ENCODE results near the gene FAM120B. TPM values are rescaled to one million over a fixed set of nuclear protein-coding genes. Genes with fewer than 3 reads are reported as not detected.

Gene FAM120B
- total RNA-seq, 2 experiments from 2014 or later = 20.4 to 26.0 TPM

GRCh38 chr6:170266061-170266825 is 40.3 kb upstream of the FAM120B start:
- Mint-ChIP-seq H3K4me1 (no peaks in the 10 kb centered on the region), H3K9me3 (ENCODE audit: low read depth) (no peaks in the 10 kb centered on the region), H3K36me3 (no peaks in the 10 kb centered on the region), H3K4me3 (no peak overlapping the region), H3K27ac (no peak overlapping the region), H3K27me3 (peaks cover 67% of the 10 kb centered on the region)
- ATAC-seq (no peak), DNase-seq (no peak)
- CTCF ChIA-PET = interaction anchor here (0.9 kb wide), 1 partner anchor 21 kb away, joined by 3 read pairs; no protein-coding TSS in a partner anchor

GRCh38 chr6:170267688-170268087 is 38.9 kb upstream of the FAM120B start:
- Mint-ChIP-seq H3K36me3 (no peaks in the 10 kb centered on the region), H3K27ac (no peak overlapping the region), H3K9me3 (ENCODE audit: low read depth) (no peaks in the 10 kb centered on the region), H3K4me3 (no peak overlapping the region), H3K27me3 (peaks cover 72% of the 10 kb centered on the region), H3K4me1 (peaks cover 13% of the 10 kb centered on the region)
- DNase-seq (no peak), ATAC-seq (no peak)
- CTCF ChIA-PET = no interaction called here

GRCh38 chr6:170268216-170269129 is 38.1 kb upstream of the FAM120B start:
- CTCF ChIA-PET = no interaction called here
- no peak overlapping the region for H3K4me3 Mint-ChIP-seq
- no peak overlapping the region for H3K27ac Mint-ChIP-seq
- DNase-seq = no peak
- H3K36me3 Mint-ChIP-seq = no peaks in the 10 kb centered on the region
- peaks cover 15% of the 10 kb centered on the region for H3K4me1 Mint-ChIP-seq
- peaks cover 72% of the 10 kb centered on the region for H3K27me3 Mint-ChIP-seq
- no peaks in the 10 kb centered on the region for H3K9me3 Mint-ChIP-seq (ENCODE audit: low read depth)
- no peak for ATAC-seq

GRCh38 chr6:170269151-170269845 is 37.3 kb upstream of the FAM120B start:
- DNase-seq = no peak
- H3K36me3 Mint-ChIP-seq = no peaks in the 10 kb centered on the region
- peaks cover 72% of the 10 kb centered on the region for H3K27me3 Mint-ChIP-seq
- H3K4me1 Mint-ChIP-seq = peaks cover 15% of the 10 kb centered on the region
- no peak overlapping the region for H3K27ac Mint-ChIP-seq
- CTCF ChIA-PET = no interaction called here
- H3K9me3 Mint-ChIP-seq (ENCODE audit: low read depth) = no peaks in the 10 kb centered on the region
- no peak for ATAC-seq
- no peak overlapping the region for H3K4me3 Mint-ChIP-seq

- DNase-seq (no peak), ATAC-seq (no peak)
- peaks cover 15% of the 10 kb centered on the region for H3K4me1 Mint-ChIP-seq
- no peak overlapping the region for H3K27ac Mint-ChIP-seq
- CTCF ChIA-PET = interaction anchor here (1.2 kb wide), 1 partner anchor 8 kb away, joined by 3 read pairs; no protein-coding TSS in a partner anchor
- H3K36me3 Mint-ChIP-seq = no peaks in the 10 kb centered on the region
- no peak overlapping the region for H3K4me3 Mint-ChIP-seq
- H3K9me3 Mint-ChIP-seq (ENCODE audit: low read depth) = no peaks in the 10 kb centered on the region
- peaks cover 73% of the 10 kb centered on the region for H3K27me3 Mint-ChIP-seq
Observed at GRCh38 chr6:170269846-170270541, 36.6 kb upstream of the FAM120B start.

GRCh38 chr6:170270984-170271593 is 35.5 kb upstream of the FAM120B start:
- CTCF ChIA-PET = interaction anchor here (1.2 kb wide), 1 partner anchor 9 kb away, joined by 3 read pairs; no protein-coding TSS in a partner anchor
- Mint-ChIP-seq H3K36me3 (no peaks in the 10 kb centered on the region), H3K9me3 (ENCODE audit: low read depth) (no peaks in the 10 kb centered on the region), H3K4me1 (peaks cover 15% of the 10 kb centered on the region), H3K4me3 (no peak overlapping the region), H3K27ac (no peak overlapping the region), H3K27me3 (peaks cover 75% of the 10 kb centered on the region)
- DNase-seq (no peak), ATAC-seq (no peak)

GRCh38 chr6:170271771-170272314 is 34.7 kb upstream of the FAM120B start:
- peaks cover 78% of the 10 kb centered on the region for H3K27me3 Mint-ChIP-seq
- peak; percentile 82 for ATAC-seq
- H3K36me3 Mint-ChIP-seq = no peaks in the 10 kb centered on the region
- peaks cover 15% of the 10 kb centered on the region for H3K4me1 Mint-ChIP-seq
- no peaks in the 10 kb centered on the region for H3K9me3 Mint-ChIP-seq (ENCODE audit: low read depth)
- H3K27ac Mint-ChIP-seq = no peak overlapping the region
- peak; percentile 72 for DNase-seq
- CTCF ChIA-PET = no interaction called here
- no peak overlapping the region for H3K4me3 Mint-ChIP-seq

GRCh38 chr6:170272341-170273065 is 34.1 kb upstream of the FAM120B start:
- no peak overlapping the region for H3K27ac Mint-ChIP-seq

GRCh38 chr6:170273191-170273590 is 33.4 kb upstream of the FAM120B start:
- ATAC-seq = no peak
- peaks cover 84% of the 10 kb centered on the region for H3K27me3 Mint-ChIP-seq
- H3K36me3 Mint-ChIP-seq = no peaks in the 10 kb centered on the region
- no peak for DNase-seq
- H3K27ac Mint-ChIP-seq = no peak overlapping the region
- peaks cover 17% of the 10 kb centered on the region for H3K4me1 Mint-ChIP-seq
- CTCF ChIA-PET = no interaction called here
- no peak overlapping the region for H3K4me3 Mint-ChIP-seq
- no peaks in the 10 kb centered on the region for H3K9me3 Mint-ChIP-seq (ENCODE audit: low read depth)

More at GRCh38 chr6:170272341-170273065, 34.1 kb upstream of the FAM120B start:
- CTCF ChIA-PET = no interaction called here
- Mint-ChIP-seq H3K9me3 (ENCODE audit: low read depth) (no peaks in the 10 kb centered on the region), H3K4me1 (peaks cover 15% of the 10 kb centered on the region), H3K36me3 (no peaks in the 10 kb centered on the region), H3K27me3 (peaks cover 83% of the 10 kb centered on the region), H3K4me3 (no peak overlapping the region)
- DNase-seq = no peak
- ATAC-seq = no peak

- DNase-seq = no peak
- Mint-ChIP-seq H3K36me3 (no peaks in the 10 kb centered on the region), H3K27me3 (peaks cover 85% of the 10 kb centered on the region), H3K27ac (no peak overlapping the region), H3K9me3 (ENCODE audit: low read depth) (no peaks in the 10 kb centered on the region), H3K4me1 (peaks cover 22% of the 10 kb centered on the region), H3K4me3 (no peak overlapping the region)
- no peak for ATAC-seq
- CTCF ChIA-PET = no interaction called here
Observed at GRCh38 chr6:170273681-170274080, 32.9 kb upstream of the FAM120B start.

GRCh38 chr6:170274713-170275560 is 31.6 kb upstream of the FAM120B start:
- Mint-ChIP-seq H3K4me3 (no peak overlapping the region), H3K4me1 (peaks cover 26% of the 10 kb centered on the region), H3K9me3 (ENCODE audit: low read depth) (no peaks in the 10 kb centered on the region), H3K27ac (no peak overlapping the region), H3K27me3 (peaks cover 87% of the 10 kb centered on the region), H3K36me3 (no peaks in the 10 kb centered on the region)
- CTCF ChIA-PET = no interaction called here
- DNase-seq = no peak
- ATAC-seq = no peak

All from activated CD8-positive, alpha-beta memory T cell treated with anti-CD3 and anti-CD28 coated beads, Interleukin-2, amount 10 ng/mL, durations not matched to agents 7 days and 5 days (primary cell).